Stimulated activated CD4-positive, alpha-beta T cell treated with anti-CD3 and anti-CD28 coated beads, Interleukin-4, amount 100 ng/mL, for 1 hour (primary cell): ENCODE measurements around the gene POT1.

ENCODE experiments used
- DNase-seq: peaks from one replicate; pipeline ENCODE4 v3.0.0-alpha.2; 2020

The POT1 gene

DNA sequence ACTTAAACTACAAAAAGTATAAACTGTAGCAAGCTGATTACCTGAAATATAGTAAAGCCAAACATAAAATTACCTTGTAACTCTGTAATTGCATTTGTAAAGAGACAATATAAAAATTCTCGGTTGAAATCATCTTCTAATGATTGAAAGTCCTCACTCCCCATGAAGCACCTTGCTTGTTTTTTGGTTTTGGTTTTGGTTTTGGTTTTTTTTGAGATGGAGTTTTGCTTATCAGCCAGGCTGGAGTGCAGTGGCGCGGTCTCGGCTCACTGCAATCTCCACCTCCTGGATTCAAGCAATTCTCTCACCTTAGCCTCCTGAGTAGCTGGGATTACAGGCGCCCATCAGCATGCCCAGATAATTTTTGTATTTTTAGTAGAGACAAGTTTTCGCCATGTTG lies 130.2 kb downstream of the POT1 start:
- DNase-seq = no peak

DNA sequence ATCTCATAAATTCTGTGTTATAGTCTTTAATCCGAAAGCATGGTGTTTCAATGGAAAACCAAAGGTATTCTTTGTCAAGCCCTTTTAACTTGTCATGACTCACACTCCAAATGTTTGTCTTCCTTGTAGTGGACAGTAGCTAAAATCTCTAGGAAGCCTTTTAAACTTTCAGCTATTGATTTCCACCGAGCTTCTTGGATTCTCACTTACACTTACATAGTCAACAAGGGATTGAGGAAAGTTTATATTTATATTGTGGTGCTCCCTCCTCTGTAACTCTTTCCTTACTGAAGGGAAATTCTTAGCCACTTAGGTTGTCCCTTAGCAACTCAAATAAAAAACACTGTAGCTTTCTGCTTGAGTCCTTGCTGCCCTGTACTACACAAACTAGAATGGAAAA lies 132.9 kb downstream of the POT1 start:
- no peak for DNase-seq

DNA sequence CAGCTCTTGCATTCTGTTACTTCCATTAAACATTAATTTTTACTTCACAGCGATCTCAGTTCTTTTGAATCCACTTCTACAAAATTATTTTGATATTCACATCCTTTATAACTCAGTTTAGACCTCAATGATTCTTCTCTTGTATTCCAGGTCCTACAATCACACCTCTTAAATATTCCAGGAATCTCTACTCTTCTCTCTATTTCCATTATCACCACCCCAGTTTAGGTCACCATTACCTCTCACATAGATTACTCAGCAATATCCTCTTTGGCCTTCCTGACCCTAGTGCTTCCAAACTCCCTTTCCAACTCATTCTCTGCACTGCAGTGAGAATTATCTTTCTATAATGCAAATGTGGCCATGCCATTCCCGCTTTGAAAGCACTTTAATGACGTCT lies 136.9 kb downstream of the POT1 start:
- no peak for DNase-seq

DNA sequence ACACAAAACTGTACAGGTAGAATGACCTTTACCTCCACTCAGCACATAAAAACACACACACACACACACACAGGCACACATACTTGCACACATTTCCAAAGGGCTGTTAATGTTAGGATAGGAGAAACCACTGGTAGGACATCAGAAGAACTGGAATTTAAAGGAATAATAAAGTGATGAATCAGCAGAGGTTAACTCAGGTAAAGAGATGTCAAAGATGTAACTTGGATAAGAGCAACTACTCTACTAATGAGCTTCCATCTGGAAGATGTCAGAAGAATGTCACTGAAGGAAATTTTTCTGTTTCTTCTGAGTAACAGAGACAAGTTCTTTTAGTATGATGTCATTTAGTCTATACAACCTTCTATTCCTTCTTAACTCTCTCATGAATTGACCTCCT lies 137.6 kb downstream of the POT1 start:
- DNase-seq = no peak

DNA sequence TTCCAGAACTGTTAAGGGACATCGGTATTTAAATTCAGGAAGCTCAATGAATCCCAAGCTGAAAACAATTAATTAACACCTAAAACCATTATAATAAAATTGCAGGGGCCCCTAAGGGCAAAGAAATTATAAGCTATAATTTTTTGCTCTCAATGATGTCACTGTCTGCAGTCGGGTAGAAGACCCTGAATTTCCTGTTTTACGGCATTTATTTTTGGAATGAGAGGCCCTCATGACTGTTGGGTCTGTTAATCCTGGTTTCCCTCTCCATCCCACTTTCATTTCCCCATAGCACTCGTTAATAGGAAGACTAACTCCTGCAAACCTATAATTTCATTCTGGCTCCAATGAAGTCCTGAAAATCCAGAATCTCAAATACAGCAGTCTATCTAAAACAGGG lies 138.2 kb downstream of the POT1 start:
- DNase-seq = no peak

DNA sequence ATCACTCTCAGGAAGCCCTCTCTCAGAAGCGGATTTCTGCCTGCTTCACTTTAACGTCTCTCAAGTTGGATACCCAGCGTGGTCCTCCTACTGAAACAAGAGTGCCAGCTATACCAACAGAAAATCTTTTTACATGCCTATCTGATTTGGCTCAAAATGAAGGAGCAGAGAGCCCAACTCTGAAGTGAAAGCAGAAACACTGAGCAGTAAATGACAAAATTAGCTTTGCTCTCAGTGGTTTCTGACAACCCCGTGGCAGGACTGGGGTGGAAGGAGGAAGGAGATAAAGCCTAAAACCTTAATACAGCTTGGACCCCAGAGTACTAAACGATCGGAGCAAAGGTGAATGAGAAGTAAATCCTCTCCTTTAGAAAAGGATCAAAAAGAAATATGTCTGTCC lies 139.0 kb downstream of the POT1 start:
- no peak for DNase-seq

GRCh38 chr7:124785994-124786393 lies 143.6 kb downstream of the POT1 start:
- no peak for DNase-seq

DNA sequence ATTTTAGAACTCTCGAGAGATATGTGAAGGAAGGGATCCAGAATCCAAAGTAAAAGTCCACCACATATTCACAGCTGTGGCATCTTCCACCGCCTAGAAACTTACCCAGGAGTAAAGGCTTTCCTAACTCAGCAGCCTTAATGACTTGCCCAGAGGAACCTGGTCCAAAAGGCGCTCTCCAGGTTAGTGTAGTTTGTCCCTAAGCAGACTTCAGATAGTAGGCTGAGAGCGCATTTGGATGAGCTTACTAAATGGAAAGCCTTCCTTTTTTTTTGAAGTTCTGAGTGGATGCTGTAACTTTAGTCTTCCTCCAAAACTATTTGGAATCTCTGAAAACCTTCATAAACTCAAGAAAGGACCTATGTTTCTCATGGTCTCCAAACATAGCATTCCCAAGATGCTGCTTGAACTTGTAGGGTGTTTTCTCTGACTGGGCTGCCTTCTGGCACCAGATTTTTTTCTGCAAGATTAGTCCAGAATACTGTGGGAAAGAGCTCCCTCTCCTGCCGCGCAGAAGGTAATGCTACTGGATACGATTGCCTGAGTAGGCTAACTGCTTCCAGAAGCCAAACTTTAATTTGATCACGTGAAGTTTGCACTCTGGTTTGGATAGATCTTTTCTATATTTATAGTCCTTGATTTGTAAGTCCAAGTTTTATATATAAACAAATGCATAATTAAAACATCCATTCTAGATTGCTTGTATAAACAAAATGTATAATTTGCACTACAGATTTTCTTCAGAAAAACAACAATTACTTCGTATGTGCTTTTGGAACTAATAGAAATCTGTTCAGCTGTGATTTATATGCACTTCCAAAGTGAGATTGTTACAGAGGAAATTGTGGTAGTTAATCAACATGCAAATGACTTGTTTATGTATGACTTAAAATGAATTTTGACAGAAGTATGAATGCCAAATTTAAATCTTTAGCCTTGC lies 144.5 kb downstream of the POT1 start:
- DNase-seq = no peak

DNA sequence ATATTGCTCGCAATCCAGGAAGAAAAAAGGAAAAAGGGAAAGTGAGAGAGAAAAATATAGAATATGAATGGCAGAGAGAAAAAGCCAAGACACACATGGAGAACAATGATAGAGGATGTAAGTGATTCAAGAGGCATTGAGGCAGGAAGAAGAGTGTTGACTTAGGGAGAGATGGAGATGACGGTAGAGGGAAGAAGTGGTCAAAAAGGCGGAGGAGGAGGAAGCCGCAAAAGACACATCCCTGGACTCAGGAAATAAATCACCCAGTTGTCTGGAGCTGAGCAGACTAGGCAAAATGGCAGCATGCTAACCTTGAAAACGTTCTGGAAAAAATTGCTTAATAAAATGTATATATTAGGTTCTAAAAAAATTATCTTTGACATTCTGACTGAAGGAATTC lies 146.4 kb downstream of the POT1 start:
- no peak for DNase-seq

DNA sequence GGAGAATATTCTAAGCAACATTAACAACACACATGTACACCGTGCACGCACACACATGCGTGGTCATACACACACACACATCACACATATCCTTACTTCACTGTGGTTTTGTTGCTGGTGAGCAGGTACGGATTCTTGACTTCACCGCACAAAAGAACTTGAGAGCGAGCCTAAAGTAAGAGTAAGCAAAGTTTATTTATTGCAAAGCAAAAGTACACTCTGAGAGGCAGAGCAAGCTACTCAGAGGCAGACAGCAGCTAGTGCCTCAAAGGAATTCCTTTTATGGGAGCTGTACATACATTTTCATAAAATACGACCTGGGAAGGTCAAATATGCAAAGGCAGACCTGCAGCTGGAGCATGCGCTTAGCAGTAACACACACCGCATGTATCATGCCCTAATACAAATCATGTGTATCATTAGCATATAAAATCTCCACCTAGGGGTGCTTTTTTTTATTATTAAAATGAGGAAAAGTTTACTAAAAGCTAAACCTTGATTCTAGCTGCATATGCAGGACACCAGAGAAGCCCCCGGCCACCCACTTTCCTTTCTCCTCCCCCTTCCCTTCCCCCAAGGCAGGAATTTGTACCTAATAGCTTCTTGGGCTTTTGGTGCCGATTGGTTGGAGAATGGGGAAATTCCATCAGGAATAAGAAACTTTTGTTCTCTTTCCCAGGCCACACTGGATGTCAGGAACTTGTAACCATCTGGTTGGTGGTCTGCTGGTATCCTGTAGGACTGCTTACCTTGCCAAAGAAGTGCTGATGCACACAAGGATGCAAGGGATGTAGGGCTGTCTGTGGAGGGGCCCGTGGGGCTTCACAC lies 147.5 kb downstream of the POT1 start:
- no peak for DNase-seq

DNA sequence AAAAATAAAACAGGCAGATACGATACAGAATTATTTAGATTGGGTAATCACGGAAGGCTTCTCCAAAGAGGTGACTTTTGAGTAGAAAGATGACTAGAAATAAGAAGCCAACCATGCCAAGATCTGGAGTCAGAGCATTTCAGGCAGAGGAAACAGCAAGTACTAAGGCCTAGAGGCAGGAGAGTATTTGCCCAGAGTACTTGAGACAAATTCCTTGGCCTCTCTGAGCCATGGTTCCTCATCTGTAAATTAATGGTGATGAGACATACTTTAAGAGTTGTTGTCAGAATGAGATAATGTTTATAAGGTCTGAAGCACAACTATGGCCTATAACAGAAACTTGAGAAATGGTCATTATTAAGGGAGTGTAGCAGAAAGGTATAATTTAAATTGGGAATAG lies 148.2 kb downstream of the POT1 start:
- no peak for DNase-seq

- DNase-seq = no peak
These were observed 149.0 kb downstream of the POT1 start for GRCh38 chr7:124780608-124781007.

DNA sequence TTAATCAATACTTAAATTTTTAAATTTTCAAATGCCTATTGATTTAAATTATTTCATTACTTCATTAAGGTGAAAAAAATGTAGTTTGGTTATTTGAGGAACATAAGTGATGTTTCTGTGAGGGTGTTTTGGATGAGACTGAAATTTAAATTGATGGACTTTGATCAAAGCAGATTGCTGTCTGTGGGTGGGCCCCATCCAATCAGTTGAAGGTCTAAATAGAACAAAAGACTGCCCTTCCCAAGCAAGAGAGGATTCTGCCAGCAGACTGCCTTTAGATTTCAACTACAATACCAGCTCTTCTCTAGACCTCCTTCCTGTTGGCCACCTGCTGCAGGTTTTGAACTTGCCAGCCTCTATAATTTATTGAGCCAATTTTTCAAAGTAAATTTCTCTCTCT lies 149.6 kb downstream of the POT1 start:
- no peak for DNase-seq

- no peak for DNase-seq
These were observed 150.0 kb downstream of the POT1 start for GRCh38 chr7:124779620-124780019.

DNA sequence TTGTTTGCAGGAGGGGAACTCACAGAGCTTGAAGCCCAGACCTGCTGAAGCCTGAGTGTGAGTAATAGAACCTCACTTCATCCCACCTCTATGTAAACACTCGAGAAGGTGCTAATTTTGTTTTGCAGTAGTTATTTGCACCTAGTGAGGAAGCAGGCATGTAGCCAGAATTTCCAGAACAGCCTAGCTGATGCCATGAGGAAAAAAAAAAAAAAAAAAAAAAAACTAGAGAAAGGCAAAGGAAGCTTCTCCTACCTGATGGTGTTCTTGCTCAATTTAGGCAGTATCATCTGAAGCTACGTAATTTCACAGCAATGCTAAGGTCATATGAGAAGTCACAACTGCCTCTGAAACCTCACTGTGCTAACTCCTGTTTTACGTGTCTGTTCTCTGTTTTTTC lies 150.4 kb downstream of the POT1 start:
- DNase-seq = no peak

GRCh38 chr7:124777268-124777667 lies 152.4 kb downstream of the POT1 start:
- no peak for DNase-seq

- DNase-seq = no peak
These were observed 153.5 kb downstream of the POT1 start for GRCh38 chr7:124776153-124776552.

- no peak for DNase-seq
These were observed 154.2 kb downstream of the POT1 start for GRCh38 chr7:124775422-124775821.

GRCh38 chr7:124773938-124774337 lies 155.7 kb downstream of the POT1 start:
- no peak for DNase-seq

DNA sequence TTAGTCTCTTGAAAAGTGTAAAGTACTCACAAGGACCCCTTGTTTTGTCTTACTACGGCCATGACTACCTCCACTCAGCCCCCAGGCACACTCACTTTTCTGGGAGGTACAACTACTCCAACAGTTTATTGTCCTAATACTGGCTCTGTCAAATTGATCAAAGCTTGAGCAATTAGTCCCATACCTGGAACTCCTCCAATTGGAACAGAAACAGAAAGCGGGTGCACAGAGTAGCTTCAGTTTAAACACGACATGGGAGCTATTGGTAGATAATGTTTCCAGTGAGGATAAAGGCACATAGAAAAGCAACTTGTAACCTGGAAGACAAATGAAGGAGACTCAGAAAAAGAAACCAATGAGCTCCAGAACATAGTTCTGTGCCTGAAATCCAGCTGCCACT lies 156.3 kb downstream of the POT1 start:
- DNase-seq = no peak
